ENCODE measurements around the gene RIMS1.
"Not testable (repeated sequence)": the region's sequence is repeated elsewhere in the genome, so short reads cannot be mapped to it uniquely, and the experiment has no call there.

Gene RIMS1

GRCh38 chr6:71977884-71978283 is 91.5 kb downstream of the RIMS1 start:
- no peak for DNase-seq (ENCODE audit: low read depth in 2 of 2)

GRCh38 chr6:71979911-71980310 is 93.6 kb downstream of the RIMS1 start:
- DNase-seq (ENCODE audit: low read depth in 2 of 2) = no peak

- DNase-seq (ENCODE audit: low read depth in 2 of 2) = no peak
Measured at GRCh38 chr6:71982389-71982788, 96.0 kb downstream of the RIMS1 start.

- DNase-seq (ENCODE audit: low read depth in 2 of 2) = no peak
Measured at GRCh38 chr6:71983131-71983530, 96.8 kb downstream of the RIMS1 start.

GRCh38 chr6:71994705-71995271 is 108.4 kb downstream of the RIMS1 start:
- DNase-seq (ENCODE audit: low read depth in 2 of 2) = no peak

GRCh38 chr6:71997341-71997740 is 111.0 kb downstream of the RIMS1 start:
- DNase-seq (ENCODE audit: low read depth in 2 of 2) = no peak

GRCh38 chr6:72002415-72002814 is 116.1 kb downstream of the RIMS1 start:
- DNase-seq (ENCODE audit: low read depth in 2 of 2) = no peak

GRCh38 chr6:72006591-72006990 is 120.2 kb downstream of the RIMS1 start:
- not testable (repeated sequence) for DNase-seq (ENCODE audit: low read depth in 2 of 2)

GRCh38 chr6:72022830-72023229 is 136.5 kb downstream of the RIMS1 start:
- no peak for DNase-seq (ENCODE audit: low read depth in 2 of 2)

- DNase-seq (ENCODE audit: low read depth in 2 of 2) = peak; percentile 33 to 40
Measured at GRCh38 chr6:72031471-72031870, 145.1 kb downstream of the RIMS1 start.

GRCh38 chr6:72032086-72032485 is 145.7 kb downstream of the RIMS1 start:
- DNase-seq (ENCODE audit: low read depth in 2 of 2) = peak; percentile 38 to 49

GRCh38 chr6:72035486-72035885 is 149.1 kb downstream of the RIMS1 start:
- DNase-seq (ENCODE audit: low read depth in 2 of 2) = no peak

- no peak for DNase-seq (ENCODE audit: low read depth in 2 of 2)
Measured at GRCh38 chr6:72035966-72036365, 149.6 kb downstream of the RIMS1 start.

- DNase-seq (ENCODE audit: low read depth in 2 of 2) = no peak
Measured at GRCh38 chr6:72037006-72037405, 150.7 kb downstream of the RIMS1 start.

GRCh38 chr6:72040111-72040510 is 153.8 kb downstream of the RIMS1 start:
- DNase-seq (ENCODE audit: low read depth in 2 of 2) = no peak

- DNase-seq (ENCODE audit: low read depth in 2 of 2) = no peak
Measured at GRCh38 chr6:72042088-72042487, 155.7 kb downstream of the RIMS1 start.

- no peak for DNase-seq (ENCODE audit: low read depth in 2 of 2)
Measured at GRCh38 chr6:72048080-72048479, 161.7 kb downstream of the RIMS1 start.

GRCh38 chr6:72049376-72049775 is 163.0 kb downstream of the RIMS1 start:
- no peak for DNase-seq (ENCODE audit: low read depth in 2 of 2)

GRCh38 chr6:72061286-72061685 is 174.9 kb downstream of the RIMS1 start:
- no peak for DNase-seq (ENCODE audit: low read depth in 2 of 2)

GRCh38 chr6:72064399-72064975 is 178.1 kb downstream of the RIMS1 start:
- DNase-seq (ENCODE audit: low read depth in 2 of 2) = no peak

GRCh38 chr6:72078096-72078495 is 191.7 kb downstream of the RIMS1 start:
- no peak for DNase-seq (ENCODE audit: low read depth in 2 of 2)

GRCh38 chr6:72080260-72080941 is 194.1 kb downstream of the RIMS1 start:
- DNase-seq (ENCODE audit: low read depth in 2 of 2) = no peak

GRCh38 chr6:72081871-72082270 is 195.5 kb downstream of the RIMS1 start:
- no peak for DNase-seq (ENCODE audit: low read depth in 2 of 2)

Measured in fibroblast of skin of left quadriceps (primary cell).